Measurements from ENCODE around the gene SLC7A1. TPM values are rescaled to one million over a fixed set of nuclear protein-coding genes. Genes with fewer than 3 reads are reported as not detected.

Gene SLC7A1
- total and polyA plus RNA-seq, 2 of the 13 experiments (the other 11 are each of a cell fraction or from before 2014, with no cell fraction given), result 14.5 to 15.3 TPM

GRCh38 chr13:29564818-29565217, 30.7 kb downstream of the SLC7A1 start (continued):
- no peak for TF ChIP-seq ZNF275 (CRISPR knock-in tag; IDR thresholded peaks at IDR 0.05; ENCODE audit: borderline replicate concordance)
- no peak for TF ChIP-seq TRIM24 (CRISPR knock-in tag; IDR thresholded peaks at IDR 0.05)
- no peak for TF ChIP-seq MAZ (IDR thresholded peaks at IDR 0.05; ENCODE audit: borderline replicate concordance, low read depth, low read length)
- TF ChIP-seq MAZ (CRISPR knock-in tag; IDR thresholded peaks at IDR 0.05; ENCODE audit: low read depth), result no peak
- TF ChIP-seq ZNF281 (CRISPR knock-in tag; IDR thresholded peaks at IDR 0.05; ENCODE audit: borderline replicate concordance), result no peak
- TF ChIP-seq ZNF124 (CRISPR knock-in tag; IDR thresholded peaks at IDR 0.05), result no peak
- no peak for TF ChIP-seq ZNF720 (CRISPR knock-in tag; IDR thresholded peaks at IDR 0.05)
- no peak for TF ChIP-seq IKZF4 (CRISPR knock-in tag; IDR thresholded peaks at IDR 0.05; ENCODE audit: borderline replicate concordance, low read depth, not compliant biosample characterization)
- TF ChIP-seq ELF3 (CRISPR knock-in tag; IDR thresholded peaks at IDR 0.05), result no peak

- CTCF ChIA-PET (ENCODE audit: low intra/inter-chr PET ratio, low total read pairs), result no interaction called here
- peaks cover 21% of the 10 kb centered on the region for H3K4me1 ChIP-seq (ENCODE audit: insufficient read depth, low read length)
- no peak overlapping the region for H3K9ac ChIP-seq (ENCODE audit: insufficient read depth, low read depth, low read length)
- H3K4me3 ChIP-seq (replicated peaks in 1 of 3; ENCODE audit: insufficient read depth in 1 of 3, low read depth in 2 of 3, low read length in 3 of 3), result no peak overlapping the region
- H3K9me3 ChIP-seq (ENCODE audit: low read length), result no peaks in the 10 kb centered on the region
- no peak for FAIRE-seq
- H3K4me2 ChIP-seq (ENCODE audit: low read depth, low read length), result no peak overlapping the region
- peaks cover 51% of the 10 kb centered on the region for H4K20me1 ChIP-seq (ENCODE audit: insufficient read depth, low read length)
- POLR2A ChIA-PET, result no interaction called here
- BruUV-seq (replicated peaks), result no TSS peak
- no peak for ATAC-seq
- H2AFZ ChIP-seq (ENCODE audit: low read length), result no peak overlapping the region
- no peak for DNase-seq (ENCODE audit: low spot score)
- in situ Hi-C loops (cut with HindIII; ENCODE audit: extremely low pct_ligation_motif_present, low pct_unique_long_range_greater_than_20kb) (no loop called here), intact Hi-C loops (cut with micrococcal nuclease; ENCODE audit: unreplicated experiment) (no loop called here)
- H3K79me2 ChIP-seq (ENCODE audit: insufficient read depth, low read length), result peaks cover 86% of the 10 kb centered on the region
- no peak overlapping the region for H3K27ac ChIP-seq (ENCODE audit: extremely low read length, insufficient read depth, low read length)
- H3K36me3 ChIP-seq (replicated peaks in 1 of 2; ENCODE audit: control insufficient read depth in 1 of 2, insufficient read depth in 2 of 2, low read length in 2 of 2), result no peaks in the 10 kb centered on the region; a peak in 1 of 5 replicates
- WGBS (ENCODE audit: low lambda C conversion rate), result 95% methylated on average over 5 of the region's 5 CpGs
- no peaks in the 10 kb centered on the region for H3K27me3 ChIP-seq (ENCODE audit: control insufficient read depth in 1 of 2, insufficient read depth in 2 of 2, low read length in 2 of 2)
- TF ChIP-seq ZNF614 (CRISPR knock-in tag; IDR thresholded peaks at IDR 0.05; ENCODE audit: borderline replicate concordance) (no peak), NFIB (CRISPR knock-in tag; IDR thresholded peaks at IDR 0.05; ENCODE audit: borderline replicate concordance) (no peak), CENPT (CRISPR knock-in tag; IDR thresholded peaks at IDR 0.05; ENCODE audit: low read depth) (no peak), ONECUT2 (CRISPR knock-in tag; IDR thresholded peaks at IDR 0.05) (no peak), ARID3A (IDR thresholded peaks at IDR 0.05; ENCODE audit: low read depth, low read length) (no peak), CC2D1A (CRISPR knock-in tag; IDR thresholded peaks at IDR 0.05) (no peak)
Measured at GRCh38 chr13:29564373-29564772, 31.1 kb downstream of the SLC7A1 start.
